Activated gamma-delta T cell (primary cell): ENCODE data around the gene KLRC2.
"Not testable (repeated sequence)": the region's sequence is repeated elsewhere in the genome, so short reads cannot be mapped to it uniquely, and the experiment has no call there.

Experiments
- DNase-seq: peaks from one replicate; lab custom pipeline; 2025; lab: John Stamatoyannopoulos, UW

Gene KLRC2

DNA sequence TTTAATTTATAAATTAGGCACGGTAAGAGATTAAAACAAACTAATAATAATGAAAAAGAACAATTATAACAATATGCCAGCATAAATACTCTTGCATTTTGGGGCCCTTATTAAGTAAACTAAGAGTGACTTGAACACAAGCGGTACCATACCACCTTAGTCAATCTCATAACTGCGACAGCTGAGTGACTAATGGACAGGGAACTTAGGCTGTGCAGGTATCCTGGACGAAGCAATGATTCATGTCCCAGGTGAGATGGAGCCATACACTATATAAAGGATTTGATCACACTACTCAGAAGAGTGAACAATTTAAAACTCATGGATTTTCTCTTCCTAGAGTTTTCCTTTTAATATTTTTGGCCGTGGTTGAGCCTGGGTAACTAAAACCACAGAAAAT is 30.5 kb downstream of the KLRC2 start:
- DNase-seq, result no peak

DNA sequence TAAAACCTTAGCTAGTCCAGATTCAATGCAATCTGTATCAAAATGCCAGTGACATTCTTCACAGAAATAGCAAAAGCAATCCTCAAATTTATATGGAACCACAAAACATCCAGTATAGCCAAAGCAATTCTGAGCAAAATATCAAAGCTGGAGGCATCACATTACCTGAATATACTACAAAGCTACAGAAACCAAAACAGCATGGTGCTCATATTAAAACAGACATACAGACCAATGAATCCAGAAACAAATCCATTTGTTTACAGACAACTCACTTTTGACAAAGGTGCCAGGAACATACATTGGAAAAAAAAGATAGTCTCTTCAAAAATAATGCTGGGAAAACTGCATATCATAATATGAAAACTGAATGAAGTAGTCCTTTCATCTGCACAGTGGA is 31.0 kb downstream of the KLRC2 start:
- DNase-seq, result no peak

DNA sequence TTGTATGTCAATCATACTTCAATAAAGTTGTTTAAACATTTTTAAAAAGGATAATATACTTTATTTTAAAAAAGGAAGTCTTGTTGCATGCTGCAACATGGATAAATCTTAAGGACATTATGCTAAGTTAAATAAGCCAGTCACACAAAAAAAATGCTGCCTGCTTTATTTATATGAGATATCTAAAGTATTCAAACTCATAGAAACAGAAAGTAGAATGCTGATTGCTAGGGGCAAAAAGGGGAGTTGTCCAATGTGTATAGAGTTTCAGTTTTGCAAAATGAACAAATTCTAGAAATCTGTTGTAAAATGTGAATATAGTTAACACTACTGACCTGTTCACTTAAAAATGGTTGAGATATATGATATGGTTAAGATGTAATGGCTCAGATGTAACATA is 35.0 kb downstream of the KLRC2 start:
- no peak for DNase-seq

DNA sequence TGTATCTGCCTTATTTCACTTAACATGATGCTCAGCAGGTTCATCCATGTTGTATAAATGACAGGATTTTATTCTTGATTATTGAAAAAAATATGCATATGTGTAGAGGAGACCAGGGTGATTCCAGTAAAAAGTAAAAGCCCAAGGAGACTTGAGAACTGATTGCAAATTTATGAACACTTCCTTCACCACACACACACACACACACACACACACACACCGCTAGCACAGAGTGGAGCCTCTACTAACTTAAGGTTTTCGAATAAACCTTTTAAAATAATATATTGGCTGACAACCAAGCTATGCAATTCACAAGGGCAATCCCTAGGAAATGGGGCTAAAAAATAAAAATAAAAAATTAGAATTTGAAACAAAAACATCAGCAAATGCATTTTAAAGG is 37.6 kb downstream of the KLRC2 start:
- DNase-seq, result no peak

DNA sequence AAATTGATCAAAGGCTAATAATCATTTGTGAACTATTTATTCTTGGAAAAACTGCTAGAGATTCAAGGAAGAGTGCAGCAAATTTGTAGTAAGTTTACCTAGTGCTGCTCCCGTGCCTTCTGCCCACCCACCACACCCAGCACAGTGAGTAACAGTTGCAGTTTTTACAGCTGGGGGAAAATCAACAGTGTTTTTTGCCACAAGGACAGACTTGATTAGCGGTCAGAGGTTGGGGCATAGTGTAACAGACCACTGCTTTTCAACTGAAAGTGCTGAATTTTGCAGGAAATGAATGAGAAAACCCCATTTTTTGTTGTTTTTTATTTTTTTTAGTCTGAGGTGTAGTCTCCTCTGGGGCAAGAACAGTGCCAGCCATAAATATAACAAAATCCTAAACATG is 38.5 kb downstream of the KLRC2 start:
- no peak for DNase-seq

DNA sequence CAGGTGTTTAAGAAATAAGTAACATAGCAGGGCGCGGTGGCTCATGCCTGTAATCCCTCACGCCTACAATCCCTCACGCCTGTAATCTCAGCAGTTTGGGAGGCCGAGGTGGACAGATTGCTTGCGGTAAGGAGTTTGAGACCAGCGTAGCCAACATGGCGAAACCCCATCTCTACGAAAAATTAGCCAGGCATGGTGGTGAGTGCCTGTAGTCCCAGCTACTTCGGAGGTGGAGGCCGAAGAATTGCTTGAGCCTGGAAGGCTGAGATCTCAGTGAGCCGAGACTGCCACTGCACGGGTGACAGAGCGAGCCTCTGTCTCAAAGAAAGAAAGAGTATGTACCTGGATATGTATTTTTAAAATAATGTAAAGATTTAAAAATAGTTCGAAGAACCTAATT is 39.6 kb downstream of the KLRC2 start:
- not testable (repeated sequence) for DNase-seq

DNA sequence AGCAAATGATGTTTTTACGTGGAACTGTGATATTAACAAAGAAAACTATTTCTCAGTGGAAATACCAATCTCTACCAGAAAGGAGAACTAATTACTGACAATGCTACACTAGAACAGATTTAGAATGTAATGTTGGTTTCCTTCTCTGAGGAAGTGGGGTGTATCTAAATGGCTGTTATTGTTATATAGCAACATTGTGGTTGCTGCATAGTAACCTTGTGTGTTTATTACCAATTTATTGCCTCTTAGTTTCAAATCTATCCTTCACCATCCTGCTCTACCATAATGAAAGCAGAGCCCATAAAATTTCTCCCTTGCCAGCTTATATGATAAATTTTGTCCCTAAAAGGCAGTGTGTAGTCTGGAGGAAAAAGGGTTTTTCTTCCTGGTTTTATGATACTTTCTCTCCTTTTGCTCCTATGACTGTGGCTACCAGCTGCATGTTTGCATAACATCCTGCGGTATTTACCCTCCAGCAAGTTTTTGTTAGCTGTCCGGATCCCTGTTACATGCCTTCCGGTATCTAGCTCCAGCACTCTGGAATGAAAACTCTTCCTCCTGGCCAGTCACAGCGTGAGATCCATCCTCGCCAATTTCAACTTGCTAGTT is 40.3 kb downstream of the KLRC2 start:
- no peak for DNase-seq

DNA sequence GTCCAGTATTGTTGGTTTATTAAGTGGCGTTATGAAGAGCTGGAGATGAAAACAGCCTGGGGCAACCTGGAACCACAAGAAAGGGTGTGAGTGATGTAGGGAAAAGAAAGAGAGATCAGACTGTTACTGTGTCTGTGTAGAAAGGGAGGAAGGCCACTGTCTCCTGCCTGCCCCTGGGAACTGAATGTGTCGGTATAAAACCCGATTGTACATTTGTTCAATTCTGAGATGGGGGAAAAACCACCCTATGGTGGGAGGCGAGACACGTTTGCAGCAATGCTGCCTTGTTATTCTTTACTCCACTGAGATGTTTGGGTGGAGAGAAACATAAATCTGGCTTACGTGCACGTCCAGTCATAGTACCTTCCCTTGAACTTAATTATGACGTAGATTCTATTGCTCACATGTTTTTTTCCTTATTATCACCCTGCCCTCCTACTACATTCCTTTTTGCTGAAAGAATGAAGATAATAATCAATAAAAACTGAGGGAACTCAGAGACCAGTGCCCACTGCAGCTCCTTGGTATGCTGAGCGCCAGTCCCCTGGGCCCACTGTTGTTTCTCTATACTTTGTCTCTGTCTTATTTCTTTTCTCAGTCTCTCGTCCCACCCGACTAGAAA is 41.2 kb downstream of the KLRC2 start:
- not testable (repeated sequence) for DNase-seq

DNA sequence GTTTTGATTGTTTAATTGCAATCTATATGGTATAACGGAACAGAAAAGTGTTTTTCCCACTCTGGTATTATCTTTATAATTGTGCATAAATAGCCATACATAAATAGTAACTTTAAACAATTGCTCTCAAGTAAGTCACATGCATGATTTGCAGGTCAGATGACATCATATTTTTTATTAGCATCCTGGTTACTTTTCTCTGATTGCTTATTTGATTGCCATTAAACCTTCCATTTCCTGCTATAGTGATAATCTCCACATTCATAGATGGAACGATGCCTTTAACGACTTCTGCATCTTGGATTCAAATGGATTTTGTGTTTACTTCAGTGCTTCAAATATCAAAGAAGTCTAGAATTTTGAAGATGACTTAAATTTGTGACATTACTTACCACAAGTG is 42.5 kb downstream of the KLRC2 start:
- DNase-seq, result no peak

DNA sequence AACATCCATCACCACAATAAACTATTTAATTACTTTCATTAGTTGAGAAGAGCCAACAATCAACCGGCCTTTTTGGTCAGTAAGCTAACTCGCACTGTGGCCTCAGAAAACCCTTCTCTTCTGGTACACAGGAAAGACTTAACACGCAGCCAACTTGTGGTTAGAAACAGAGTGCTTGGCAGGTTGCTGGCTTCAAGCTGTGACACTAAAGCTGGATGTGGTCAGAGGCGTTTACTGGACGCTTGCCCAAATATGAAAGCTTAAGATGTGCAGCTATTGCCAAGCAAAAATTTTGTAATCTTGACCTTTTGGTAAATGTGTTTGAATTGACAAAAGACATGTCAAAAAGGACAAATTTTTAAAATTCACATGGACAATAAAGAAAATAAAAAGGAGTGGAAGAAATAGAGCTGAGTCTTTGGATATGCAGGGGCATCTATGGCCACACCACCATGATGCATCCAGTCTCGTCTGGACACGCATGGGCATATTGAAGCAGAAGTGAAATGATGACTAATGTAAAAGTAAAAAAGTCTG is 43.3 kb downstream of the KLRC2 start:
- no peak for DNase-seq

DNA sequence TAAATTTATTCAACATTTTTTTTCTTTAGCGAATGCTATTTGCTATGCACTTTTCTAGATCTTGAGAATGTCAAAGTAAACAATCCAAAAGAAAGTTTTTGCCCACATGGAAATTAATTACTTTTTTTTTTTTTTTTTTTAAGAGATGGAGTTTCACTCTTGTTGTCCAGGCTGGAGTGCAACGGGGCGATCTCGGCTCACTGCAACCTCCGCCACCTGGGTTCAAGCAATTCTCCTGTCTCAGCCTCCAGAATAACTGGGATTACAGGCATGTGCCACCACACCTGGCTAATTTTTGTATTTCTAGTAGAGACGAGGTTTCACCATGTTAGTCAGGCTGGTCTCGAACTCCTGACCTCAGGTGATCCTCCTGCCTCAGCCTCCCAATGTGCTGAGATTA is 44.8 kb downstream of the KLRC2 start:
- DNase-seq, result not testable (repeated sequence)

DNA sequence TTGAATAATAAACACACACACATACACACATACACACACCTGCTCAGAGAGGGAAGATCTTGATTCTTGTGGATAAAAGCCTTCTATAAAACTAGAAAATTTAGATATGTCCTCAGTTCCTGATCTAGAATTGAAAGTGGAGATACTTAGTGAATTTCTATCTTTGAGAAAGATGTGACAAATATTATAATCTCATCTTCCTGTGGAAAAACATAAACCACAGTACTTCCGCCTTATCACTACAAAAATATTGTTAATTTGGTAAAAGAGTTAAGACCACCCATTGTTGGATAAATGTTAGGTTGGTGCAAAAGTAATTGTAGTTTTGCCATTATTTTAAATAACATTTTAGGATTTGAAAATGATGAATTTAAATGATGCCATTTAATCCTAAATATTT is 45.9 kb downstream of the KLRC2 start, which contains the start of gene KLRK1:
Gene KLRK1, minus strand, starts transcription at position 138 of the 400 bp plus-strand sequence. CDS start 1,231 bp downstream, outside the sequence.
- DNase-seq, result no peak

DNA sequence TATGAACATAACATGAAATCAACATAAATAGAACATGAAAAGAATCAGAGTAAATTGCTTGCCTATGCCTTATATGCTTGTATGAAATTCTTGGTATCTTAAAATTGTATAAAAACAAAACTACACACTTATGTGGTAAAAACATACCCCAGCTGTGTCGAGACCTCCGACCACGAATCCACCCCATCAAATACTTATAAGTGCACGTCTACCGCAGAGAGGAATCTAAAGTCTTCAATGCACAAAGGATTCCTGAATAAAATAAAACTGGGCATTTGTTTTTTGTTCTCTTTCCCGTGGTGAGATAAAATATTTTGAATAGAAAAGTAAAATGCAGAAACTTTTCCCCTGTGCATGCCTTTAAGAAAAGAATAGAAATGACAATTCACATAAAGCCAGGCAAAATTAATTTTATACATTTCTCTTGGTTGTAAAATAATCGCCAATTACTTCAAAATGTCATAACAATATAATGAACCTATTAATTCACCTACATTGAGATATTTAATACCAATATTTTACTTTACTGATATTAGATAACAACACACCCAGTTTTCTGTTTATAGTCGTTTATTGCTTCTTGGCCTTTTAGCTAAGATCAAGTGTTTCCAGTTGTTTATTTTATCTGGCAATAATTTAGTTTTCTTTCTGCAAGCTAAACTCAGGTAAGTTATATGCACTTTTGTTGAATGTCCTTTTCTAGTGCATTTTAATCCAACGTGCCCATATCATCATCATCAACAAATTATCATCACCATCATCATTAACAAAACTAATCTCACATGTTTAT is 47.0 kb downstream of the KLRC2 start:
- no peak for DNase-seq

DNA sequence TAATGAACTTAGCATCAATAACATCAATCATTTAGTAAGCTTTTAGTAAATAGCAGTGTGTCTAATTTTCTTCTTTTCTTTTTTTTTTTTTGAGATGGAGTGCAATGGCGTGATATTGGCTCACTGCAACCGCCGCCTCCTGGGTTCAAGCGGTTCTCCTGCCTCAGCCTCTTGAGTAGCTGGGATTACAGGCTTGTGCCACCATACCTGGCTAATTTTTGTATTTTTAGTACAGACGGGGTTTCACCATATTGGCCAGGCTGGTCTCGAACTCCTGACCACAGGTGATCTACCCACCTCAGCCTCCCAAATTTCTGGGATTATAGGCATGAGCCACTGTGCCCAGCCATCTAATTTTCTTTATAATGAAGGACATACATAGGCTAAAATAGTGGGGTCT is 48.3 kb downstream of the KLRC2 start:
- not testable (repeated sequence) for DNase-seq

DNA sequence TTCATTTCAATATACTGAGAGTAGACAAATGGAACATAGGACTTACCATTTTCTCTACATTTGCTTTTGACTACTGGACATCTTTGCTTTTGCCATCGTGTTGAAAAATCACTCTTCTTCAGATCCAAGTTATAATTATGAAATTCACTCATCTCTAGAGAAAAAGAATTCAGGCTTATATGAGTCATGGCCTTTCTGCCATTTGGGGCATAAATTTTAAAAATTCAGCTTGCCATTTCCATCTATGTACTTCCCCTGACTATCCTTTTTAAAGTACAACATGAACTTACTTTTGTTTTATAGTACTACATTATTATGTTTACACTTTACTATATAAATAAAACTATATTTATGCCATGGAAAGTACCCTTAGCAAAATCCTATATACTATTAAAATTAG is 49.0 kb downstream of the KLRC2 start:
- DNase-seq, result no peak

DNA sequence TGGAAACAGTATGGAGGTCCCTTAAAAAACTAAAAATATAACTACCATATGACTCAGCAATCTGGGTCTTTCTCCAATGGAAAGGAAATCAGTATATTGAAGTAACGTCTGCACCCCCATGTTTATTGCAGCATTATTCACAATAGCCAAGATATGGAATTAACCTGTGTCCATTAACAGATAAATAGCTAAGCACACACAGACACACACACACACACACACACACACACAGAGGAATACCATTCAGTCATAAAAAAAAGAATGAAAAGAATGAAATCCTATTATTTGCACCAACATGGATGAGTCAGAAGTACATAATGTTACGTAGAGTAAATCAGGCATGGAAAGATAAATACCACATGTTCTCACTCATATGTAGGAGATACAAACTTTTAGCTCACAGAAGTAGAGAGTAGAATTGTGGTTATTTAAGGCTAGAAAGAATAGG is 50.6 kb downstream of the KLRC2 start:
- DNase-seq, result no peak

DNA sequence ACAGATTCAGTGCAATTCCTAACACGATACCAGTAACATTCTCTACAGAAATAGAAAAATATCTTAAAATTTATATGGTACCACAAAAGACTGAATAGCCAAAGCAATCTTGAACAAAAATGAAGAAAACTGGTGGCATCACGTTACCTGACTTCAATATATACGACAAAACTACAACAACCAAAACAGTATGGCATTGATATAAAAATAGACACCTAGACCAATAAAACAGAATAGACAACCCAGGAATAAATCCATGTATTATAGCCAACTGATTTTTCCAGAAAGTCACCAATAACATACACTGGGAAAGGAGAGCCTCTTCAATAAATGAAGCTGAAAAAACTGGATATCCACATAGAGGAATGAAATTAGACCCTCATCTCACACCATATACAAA is 51.6 kb downstream of the KLRC2 start:
- no peak for DNase-seq

DNA sequence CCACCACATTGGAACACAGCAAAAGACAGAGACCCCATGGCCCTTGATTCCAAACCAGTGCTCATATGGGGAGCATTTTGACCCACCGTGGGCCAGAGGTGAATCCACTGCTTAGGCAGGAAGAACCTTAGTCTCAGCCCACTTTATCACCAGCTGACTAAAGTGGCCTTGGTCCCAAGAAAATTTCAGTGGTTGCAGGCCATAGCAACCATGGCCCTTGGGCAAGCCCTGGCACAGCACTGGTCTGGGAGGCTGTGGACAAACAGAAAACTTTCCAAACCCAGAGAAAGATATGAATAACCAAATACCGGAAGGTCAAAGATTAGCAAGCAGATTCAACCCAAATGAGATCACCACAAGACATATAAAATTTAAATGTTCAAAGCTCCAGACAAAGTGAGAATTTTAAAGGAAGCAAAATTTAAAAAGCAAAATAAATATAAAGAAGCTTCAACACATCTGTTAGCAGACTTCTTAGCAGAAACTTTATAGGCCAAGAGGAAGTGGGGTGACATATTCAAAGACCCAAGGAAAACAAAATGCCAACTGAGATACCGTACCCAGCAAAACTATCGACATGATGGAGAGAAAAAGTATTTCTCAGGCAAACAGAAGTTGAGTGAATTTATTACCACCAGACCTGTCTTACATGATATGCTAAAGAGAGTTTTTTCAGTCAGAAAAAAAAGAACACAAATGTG is 53.7 kb downstream of the KLRC2 start:
- DNase-seq, result no peak
